ENCODE measurements around the gene IFNA10. TPM values are rescaled to one million over a fixed set of nuclear protein-coding genes. Genes with fewer than 3 reads are reported as not detected.
"Not testable (repeated sequence)": the region's sequence is repeated elsewhere in the genome, so short reads cannot be mapped to it uniquely, and the experiment has no call there.

The IFNA10 gene
- total and polyA plus RNA-seq, 2 of the 13 experiments (the other 11 are each of a cell fraction or from before 2014, with no cell fraction given), result not detected

DNA sequence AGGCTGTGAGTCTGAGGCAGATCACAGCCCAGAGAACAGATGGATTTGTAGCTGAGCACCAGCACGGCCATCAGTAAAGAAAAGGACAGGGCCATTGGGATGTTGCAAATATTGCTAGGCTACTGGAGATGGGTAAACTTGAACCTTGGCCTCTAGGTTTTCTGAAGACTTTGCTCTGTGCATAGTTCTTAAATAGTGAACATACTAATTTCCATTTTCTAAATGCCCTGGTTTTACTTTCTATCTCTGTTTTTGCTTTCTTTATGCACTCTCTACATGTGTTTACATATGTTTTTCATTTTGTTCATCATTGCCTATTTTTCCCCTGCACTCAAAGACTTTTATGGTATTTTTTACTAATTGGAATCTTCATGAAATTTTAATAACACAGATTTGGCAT lies 10.3 kb upstream of the IFNA10 start, which contains the start of gene IFNA16:
Gene IFNA16, minus strand, starts transcription at position 101 of the 400 bp plus-strand sequence. Its CDS starts 6 bp downstream, at position 95.
- BruUV-seq (replicated peaks); H3K4me1 ChIP-seq (ENCODE audit: insufficient read depth, low read length); FAIRE-seq; intact Hi-C loops (cut with micrococcal nuclease; ENCODE audit: unreplicated experiment); H4K20me1 ChIP-seq (ENCODE audit: insufficient read depth, low read length); H3K9ac ChIP-seq (ENCODE audit: insufficient read depth, low read depth, low read length); DNase-seq (ENCODE audit: low spot score); H3K9me3 ChIP-seq (ENCODE audit: low read length); H2AFZ ChIP-seq (ENCODE audit: low read length); POLR2A ChIA-PET; H3K27me3 ChIP-seq (ENCODE audit: control insufficient read depth in 1 of 2, insufficient read depth in 2 of 2, low read length in 2 of 2); H3K4me3 ChIP-seq (replicated peaks in 1 of 3; ENCODE audit: insufficient read depth in 1 of 3, low read depth in 2 of 3, low read length in 3 of 3); CTCF ChIA-PET (ENCODE audit: low intra/inter-chr PET ratio, low total read pairs); H3K79me2 ChIP-seq (ENCODE audit: insufficient read depth, low read length); in situ Hi-C loops (cut with HindIII; ENCODE audit: extremely low pct_ligation_motif_present, low pct_unique_long_range_greater_than_20kb); ATAC-seq; H3K4me2 ChIP-seq (ENCODE audit: low read depth, low read length); H3K27ac ChIP-seq (ENCODE audit: extremely low read length, insufficient read depth, low read length); H3K36me3 ChIP-seq (replicated peaks in 1 of 2; ENCODE audit: control insufficient read depth in 1 of 2, insufficient read depth in 2 of 2, low read length in 2 of 2): not testable (repeated sequence)
- 0% methylated on average over 1 of the region's 1 CpG for WGBS (ENCODE audit: low lambda C conversion rate)

GRCh38 chr9:21213411-21214326 lies 6.7 kb upstream of the IFNA10 start:
- H3K36me3 ChIP-seq (replicated peaks in 1 of 2; ENCODE audit: control insufficient read depth in 1 of 2, insufficient read depth in 2 of 2, low read length in 2 of 2); FAIRE-seq; H3K4me3 ChIP-seq (replicated peaks in 1 of 3; ENCODE audit: insufficient read depth in 1 of 3, low read depth in 2 of 3, low read length in 3 of 3); H3K4me2 ChIP-seq (ENCODE audit: low read depth, low read length); H4K20me1 ChIP-seq (ENCODE audit: insufficient read depth, low read length); CTCF ChIA-PET (ENCODE audit: low intra/inter-chr PET ratio, low total read pairs); H3K27me3 ChIP-seq (ENCODE audit: control insufficient read depth in 1 of 2, insufficient read depth in 2 of 2, low read length in 2 of 2); in situ Hi-C loops (cut with HindIII; ENCODE audit: extremely low pct_ligation_motif_present, low pct_unique_long_range_greater_than_20kb); POLR2A ChIA-PET; H3K4me1 ChIP-seq (ENCODE audit: insufficient read depth, low read length); H2AFZ ChIP-seq (ENCODE audit: low read length); BruUV-seq (replicated peaks); DNase-seq (ENCODE audit: low spot score); H3K9ac ChIP-seq (ENCODE audit: insufficient read depth, low read depth, low read length); intact Hi-C loops (cut with micrococcal nuclease; ENCODE audit: unreplicated experiment); H3K9me3 ChIP-seq (ENCODE audit: low read length); H3K27ac ChIP-seq (ENCODE audit: extremely low read length, insufficient read depth, low read length); H3K79me2 ChIP-seq (ENCODE audit: insufficient read depth, low read length): not testable (repeated sequence)
- WGBS (ENCODE audit: low lambda C conversion rate), result 0% methylated on average over 4 of the region's 5 CpGs
- ATAC-seq, result peak; percentile 59

DNA sequence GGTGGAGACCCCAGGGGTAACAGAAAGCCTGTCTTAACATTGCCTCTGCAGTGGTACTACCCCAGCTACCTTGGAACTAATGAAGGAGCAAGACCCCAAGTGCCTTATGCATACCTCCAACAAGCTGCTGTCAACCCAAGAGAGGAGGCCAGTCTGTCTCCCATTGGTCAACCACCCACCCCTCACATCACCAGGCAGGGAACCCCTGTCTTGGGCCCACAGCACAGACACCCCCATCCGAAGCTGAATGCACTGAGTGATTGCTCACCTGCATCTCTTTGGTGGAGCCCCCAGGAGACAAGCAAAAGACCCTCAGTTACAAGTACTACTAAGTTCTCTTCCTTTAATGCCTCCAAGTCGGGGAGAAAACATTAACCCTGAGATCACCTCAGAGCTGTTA lies 5.2 kb upstream of the IFNA10 start:
- DNase-seq (ENCODE audit: low spot score); H3K4me3 ChIP-seq (replicated peaks in 1 of 3; ENCODE audit: insufficient read depth in 1 of 3, low read depth in 2 of 3, low read length in 3 of 3); in situ Hi-C loops (cut with HindIII; ENCODE audit: extremely low pct_ligation_motif_present, low pct_unique_long_range_greater_than_20kb); H3K27me3 ChIP-seq (ENCODE audit: control insufficient read depth in 1 of 2, insufficient read depth in 2 of 2, low read length in 2 of 2); FAIRE-seq; H3K36me3 ChIP-seq (replicated peaks in 1 of 2; ENCODE audit: control insufficient read depth in 1 of 2, insufficient read depth in 2 of 2, low read length in 2 of 2); POLR2A ChIA-PET; H3K4me2 ChIP-seq (ENCODE audit: low read depth, low read length); intact Hi-C loops (cut with micrococcal nuclease; ENCODE audit: unreplicated experiment); H3K9ac ChIP-seq (ENCODE audit: insufficient read depth, low read depth, low read length); BruUV-seq (replicated peaks); H2AFZ ChIP-seq (ENCODE audit: low read length); CTCF ChIA-PET (ENCODE audit: low intra/inter-chr PET ratio, low total read pairs); H3K4me1 ChIP-seq (ENCODE audit: insufficient read depth, low read length); H3K27ac ChIP-seq (ENCODE audit: extremely low read length, insufficient read depth, low read length); ATAC-seq; H3K9me3 ChIP-seq (ENCODE audit: low read length); H3K79me2 ChIP-seq (ENCODE audit: insufficient read depth, low read length); H4K20me1 ChIP-seq (ENCODE audit: insufficient read depth, low read length): not testable (repeated sequence)
- WGBS (ENCODE audit: low lambda C conversion rate), result 0% methylated on average over 1 of the region's 2 CpGs

- DNase-seq (ENCODE audit: low spot score); H3K9ac ChIP-seq (ENCODE audit: insufficient read depth, low read depth, low read length); ATAC-seq; H3K79me2 ChIP-seq (ENCODE audit: insufficient read depth, low read length); H3K27me3 ChIP-seq (ENCODE audit: control insufficient read depth in 1 of 2, insufficient read depth in 2 of 2, low read length in 2 of 2); CTCF ChIA-PET (ENCODE audit: low intra/inter-chr PET ratio, low total read pairs); BruUV-seq (replicated peaks); H2AFZ ChIP-seq (ENCODE audit: low read length); in situ Hi-C loops (cut with HindIII; ENCODE audit: extremely low pct_ligation_motif_present, low pct_unique_long_range_greater_than_20kb); H3K27ac ChIP-seq (ENCODE audit: extremely low read length, insufficient read depth, low read length); H3K4me2 ChIP-seq (ENCODE audit: low read depth, low read length); H3K9me3 ChIP-seq (ENCODE audit: low read length); H3K4me1 ChIP-seq (ENCODE audit: insufficient read depth, low read length); POLR2A ChIA-PET; H3K36me3 ChIP-seq (replicated peaks in 1 of 2; ENCODE audit: control insufficient read depth in 1 of 2, insufficient read depth in 2 of 2, low read length in 2 of 2); H4K20me1 ChIP-seq (ENCODE audit: insufficient read depth, low read length); intact Hi-C loops (cut with micrococcal nuclease; ENCODE audit: unreplicated experiment); H3K4me3 ChIP-seq (replicated peaks in 1 of 3; ENCODE audit: insufficient read depth in 1 of 3, low read depth in 2 of 3, low read length in 3 of 3); FAIRE-seq: not testable (repeated sequence)
- 6% methylated on average over 2 of the region's 2 CpGs for WGBS (ENCODE audit: low lambda C conversion rate)
These were observed 3.8 kb upstream of the IFNA10 start for GRCh38 chr9:21210782-21211181.

Measured in HepG2 (cell line).